ENCODE data around the gene ACTC1.

DNA sequence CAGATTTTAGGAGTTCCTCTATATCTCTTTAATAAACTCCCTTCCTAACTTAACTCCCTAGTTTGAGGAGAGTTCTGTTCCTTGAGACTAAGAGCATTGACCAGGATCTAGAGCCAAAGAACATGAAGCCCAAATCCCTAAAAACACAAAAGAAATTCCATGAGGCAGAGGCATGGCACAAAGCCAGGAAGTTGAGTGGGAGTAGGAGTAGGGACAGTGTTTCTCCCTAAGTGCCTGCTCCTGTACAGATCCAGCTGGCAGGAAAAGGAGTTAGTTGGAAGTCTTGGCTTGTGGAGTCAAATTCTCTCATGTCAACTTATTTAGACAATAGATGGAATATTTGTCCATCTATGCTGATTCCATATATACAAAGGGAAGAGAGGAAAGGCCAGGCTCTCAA is 11.4 kb downstream of the ACTC1 start:
- TF ChIP-seq ZNF274 (IDR thresholded peaks at IDR 0.05; ENCODE audit: insufficient read depth, insufficient read length) (no peak), ATF2 (IDR thresholded peaks at IDR 0.05; ENCODE audit: low read length) (no peak), CREB1 (IDR thresholded peaks at IDR 0.05; ENCODE audit: low read depth) (no peak), BRCA1 (IDR thresholded peaks at IDR 0.05; ENCODE audit: low read depth, low read length) (no peak), EP300 (IDR thresholded peaks at IDR 0.05; ENCODE audit: borderline replicate concordance in 1 of 2, control insufficient read depth in 1 of 2, low read depth in 2 of 2, low read length in 2 of 2) (no peak), CBFB (IDR thresholded peaks at IDR 0.05; ENCODE audit: low read depth) (no peak), EZH2 (IDR thresholded peaks at IDR 0.05; ENCODE audit: borderline replicate concordance, control insufficient read depth, low read depth, low read length) (no peak), POLR2A (IDR thresholded peaks at IDR 0.05; ENCODE audit: low read depth, low read length) (no peak), POLR2AphosphoS5 (IDR thresholded peaks at IDR 0.05; ENCODE audit: low read length) (no peak), MYC (IDR thresholded peaks at IDR 0.05; ENCODE audit: insufficient read depth, insufficient read length, insufficient replicate concordance, low read length, severe bottlenecking) (no peak), FOXM1 (IDR thresholded peaks at IDR 0.05; ENCODE audit: low read depth, low read length) (no peak)
- TF ChIP-seq, protein P1, sequence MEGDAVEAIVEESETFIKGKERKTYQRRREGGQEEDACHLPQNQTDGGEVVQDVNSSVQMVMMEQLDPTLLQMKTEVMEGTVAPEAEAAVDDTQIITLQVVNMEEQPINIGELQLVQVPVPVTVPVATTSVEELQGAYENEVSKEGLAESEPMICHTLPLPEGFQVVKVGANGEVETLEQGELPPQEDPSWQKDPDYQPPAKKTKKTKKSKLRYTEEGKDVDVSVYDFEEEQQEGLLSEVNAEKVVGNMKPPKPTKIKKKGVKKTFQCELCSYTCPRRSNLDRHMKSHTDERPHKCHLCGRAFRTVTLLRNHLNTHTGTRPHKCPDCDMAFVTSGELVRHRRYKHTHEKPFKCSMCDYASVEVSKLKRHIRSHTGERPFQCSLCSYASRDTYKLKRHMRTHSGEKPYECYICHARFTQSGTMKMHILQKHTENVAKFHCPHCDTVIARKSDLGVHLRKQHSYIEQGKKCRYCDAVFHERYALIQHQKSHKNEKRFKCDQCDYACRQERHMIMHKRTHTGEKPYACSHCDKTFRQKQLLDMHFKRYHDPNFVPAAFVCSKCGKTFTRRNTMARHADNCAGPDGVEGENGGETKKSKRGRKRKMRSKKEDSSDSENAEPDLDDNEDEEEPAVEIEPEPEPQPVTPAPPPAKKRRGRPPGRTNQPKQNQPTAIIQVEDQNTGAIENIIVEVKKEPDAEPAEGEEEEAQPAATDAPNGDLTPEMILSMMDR (IDR thresholded peaks at IDR 0.05 in 2 of 3, conservative IDR thresholded peaks at IDR 0.05 in 1 of 3; ENCODE audit: control insufficient read depth in 2 of 3, extremely low read depth in 1 of 3, insufficient read depth in 1 of 3, low read depth in 3 of 3, low read length in 3 of 3), result no peak
- TF ChIP-seq, protein P2, sequence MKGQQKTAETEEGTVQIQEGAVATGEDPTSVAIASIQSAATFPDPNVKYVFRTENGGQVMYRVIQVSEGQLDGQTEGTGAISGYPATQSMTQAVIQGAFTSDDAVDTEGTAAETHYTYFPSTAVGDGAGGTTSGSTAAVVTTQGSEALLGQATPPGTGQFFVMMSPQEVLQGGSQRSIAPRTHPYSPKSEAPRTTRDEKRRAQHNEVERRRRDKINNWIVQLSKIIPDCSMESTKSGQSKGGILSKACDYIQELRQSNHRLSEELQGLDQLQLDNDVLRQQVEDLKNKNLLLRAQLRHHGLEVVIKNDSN (IDR thresholded peaks at IDR 0.05; ENCODE audit: borderline replicate concordance, extremely low read length, insufficient read depth, low read depth, low read length), result no peak

Measured in GM12878 (cell line).